Erythroblast (primary cell): ENCODE measurements around the gene KIRREL1.
A peak's percentile ranks its signal among the peaks of the same experiment; 100 is the strongest.

Experiments used
- DNase-seq, 2 experiments: peaks; one replicate each; lab custom pipeline; 2025; lab: John Stamatoyannopoulos, UW
- GATA1 ChIP-seq: IDR thresholded peaks from 2 replicates; pipeline ENCODE4 v1.6.1; 2011; ENCODE audit warnings: low read depth, mild to moderate bottlenecking, control low read depth, low read length, moderate library complexity
- POLR2A ChIP-seq: IDR thresholded peaks from 2 replicates; pipeline ENCODE4 v1.6.1; 2011; ENCODE audit warnings: mild to moderate bottlenecking, low read length

The KIRREL1 gene

GRCh38 chr1:157966031-157966537, 27.4 kb upstream of the KIRREL1 start:
- no peak for TF ChIP-seq GATA1
- TF ChIP-seq POLR2A = no peak
- no peak for DNase-seq

- no peak for DNase-seq
- TF ChIP-seq GATA1 (no peak), POLR2A (no peak)
Observed at GRCh38 chr1:157967205-157967604, 26.2 kb upstream of the KIRREL1 start.

- DNase-seq = no peak
- TF ChIP-seq GATA1 (no peak), POLR2A (no peak)
Observed at GRCh38 chr1:157968508-157968907, 24.9 kb upstream of the KIRREL1 start.

- no peak for DNase-seq
- no peak for TF ChIP-seq GATA1
- no peak for TF ChIP-seq POLR2A
Observed at GRCh38 chr1:157968946-157969345, 24.5 kb upstream of the KIRREL1 start.

- DNase-seq = peak; percentile 18 to 40
- TF ChIP-seq GATA1 = no peak
- TF ChIP-seq POLR2A = no peak
Observed at GRCh38 chr1:157969697-157970485, 23.6 kb upstream of the KIRREL1 start.

GRCh38 chr1:157971769-157972168, 21.7 kb upstream of the KIRREL1 start:
- no peak for DNase-seq

GRCh38 chr1:157975228-157975950, 18.1 kb upstream of the KIRREL1 start:
- no peak for DNase-seq
- TF ChIP-seq GATA1 (no peak), POLR2A (no peak)

More at GRCh38 chr1:157971769-157972168, 21.7 kb upstream of the KIRREL1 start:
- TF ChIP-seq POLR2A (no peak), GATA1 (no peak)

GRCh38 chr1:157976888-157977287, 16.6 kb upstream of the KIRREL1 start:
- no peak for DNase-seq
- TF ChIP-seq GATA1 = no peak
- no peak for TF ChIP-seq POLR2A

GRCh38 chr1:157978586-157979403, 14.7 kb upstream of the KIRREL1 start:
- TF ChIP-seq GATA1 (no peak), POLR2A (no peak)

GRCh38 chr1:157982136-157982535, 11.3 kb upstream of the KIRREL1 start:
- no peak for DNase-seq
- no peak for TF ChIP-seq POLR2A
- no peak for TF ChIP-seq GATA1

More at GRCh38 chr1:157978586-157979403, 14.7 kb upstream of the KIRREL1 start:
- DNase-seq = no peak

GRCh38 chr1:157983787-157984186, 9.7 kb upstream of the KIRREL1 start:
- TF ChIP-seq GATA1 (no peak), POLR2A (no peak)
- no peak for DNase-seq

GRCh38 chr1:157984469-157984868, 9.0 kb upstream of the KIRREL1 start:
- TF ChIP-seq POLR2A (no peak), GATA1 (no peak)
- DNase-seq = no peak

GRCh38 chr1:157985473-157985872, 8.0 kb upstream of the KIRREL1 start:
- no peak for DNase-seq
- TF ChIP-seq POLR2A (no peak), GATA1 (no peak)
